ENCODE measurements around the gene SEMA3E. TPM values are rescaled to one million over a fixed set of nuclear protein-coding genes. Genes with fewer than 3 reads are reported as not detected.
"Not testable (repeated sequence)": the region's sequence is repeated elsewhere in the genome, so short reads cannot be mapped to it uniquely, and the experiment has no call there.

Gene SEMA3E
- total RNA-seq (2014; rRNA removed; shearing (Covaris generic); ENCODE audit: low replicate concordance) = 0.34 and 2.1 TPM in 2 replicates

- peak; percentile 64 for DNase-seq (ENCODE audit: low read depth)
- in situ Hi-C loops (cut with HindIII; ENCODE audit: low pct_unique_long_range_greater_than_20kb, low sequenced_read_pairs) = no loop called here
Observed at GRCh38 chr7:83648464-83649241, at the start of gene SEMA3E. Gene SEMA3E, minus strand, starts transcription at chr7:83649139.

GRCh38 chr7:83697804-83698530 lies 49.0 kb upstream of the SEMA3E start:
- in situ Hi-C loops (cut with HindIII; ENCODE audit: low pct_unique_long_range_greater_than_20kb, low sequenced_read_pairs) = no loop called here
- no peak for DNase-seq (ENCODE audit: low read depth)

GRCh38 chr7:83696101-83696500 lies 47.2 kb upstream of the SEMA3E start:
- in situ Hi-C loops (cut with HindIII; ENCODE audit: low pct_unique_long_range_greater_than_20kb, low sequenced_read_pairs) = no loop called here
- DNase-seq (ENCODE audit: low read depth) = no peak

- DNase-seq (ENCODE audit: low read depth) = no peak
- in situ Hi-C loops (cut with HindIII; ENCODE audit: low pct_unique_long_range_greater_than_20kb, low sequenced_read_pairs) = no loop called here
Observed at GRCh38 chr7:83695128-83695960, 46.4 kb upstream of the SEMA3E start.

GRCh38 chr7:83693256-83693655 lies 44.3 kb upstream of the SEMA3E start:
- DNase-seq (ENCODE audit: low read depth) = no peak
- in situ Hi-C loops (cut with HindIII; ENCODE audit: low pct_unique_long_range_greater_than_20kb, low sequenced_read_pairs) = no loop called here

- DNase-seq (ENCODE audit: low read depth) = no peak
- in situ Hi-C loops (cut with HindIII; ENCODE audit: low pct_unique_long_range_greater_than_20kb, low sequenced_read_pairs) = no loop called here
Observed at GRCh38 chr7:83691095-83691494, 42.2 kb upstream of the SEMA3E start.

GRCh38 chr7:83689855-83690254 lies 40.9 kb upstream of the SEMA3E start:
- in situ Hi-C loops (cut with HindIII; ENCODE audit: low pct_unique_long_range_greater_than_20kb, low sequenced_read_pairs) = no loop called here
- DNase-seq (ENCODE audit: low read depth) = no peak

GRCh38 chr7:83686416-83686815 lies 37.5 kb upstream of the SEMA3E start:
- no peak for DNase-seq (ENCODE audit: low read depth)
- in situ Hi-C loops (cut with HindIII; ENCODE audit: low pct_unique_long_range_greater_than_20kb, low sequenced_read_pairs) = no loop called here

GRCh38 chr7:83684928-83685327 lies 36.0 kb upstream of the SEMA3E start:
- no peak for DNase-seq (ENCODE audit: low read depth)
- in situ Hi-C loops (cut with HindIII; ENCODE audit: low pct_unique_long_range_greater_than_20kb, low sequenced_read_pairs) = no loop called here

GRCh38 chr7:83681200-83681778 lies 32.4 kb upstream of the SEMA3E start:
- in situ Hi-C loops (cut with HindIII; ENCODE audit: low pct_unique_long_range_greater_than_20kb, low sequenced_read_pairs) = no loop called here
- DNase-seq (ENCODE audit: low read depth) = peak; percentile 27

GRCh38 chr7:83677180-83677866 lies 28.4 kb upstream of the SEMA3E start:
- DNase-seq (ENCODE audit: low read depth) = peak; percentile 78
- in situ Hi-C loops (cut with HindIII; ENCODE audit: low pct_unique_long_range_greater_than_20kb, low sequenced_read_pairs) = no loop called here

- in situ Hi-C loops (cut with HindIII; ENCODE audit: low pct_unique_long_range_greater_than_20kb, low sequenced_read_pairs) = loop anchor here (25.0 kb wide), 1 partner anchor 261 kb away; no protein-coding TSS in a partner anchor
- not testable (repeated sequence) for DNase-seq (ENCODE audit: low read depth)
Observed at GRCh38 chr7:83673291-83673690, 24.4 kb upstream of the SEMA3E start.

- DNase-seq (ENCODE audit: low read depth) = no peak
Observed at GRCh38 chr7:83672157-83672556, 23.2 kb upstream of the SEMA3E start.

GRCh38 chr7:83663131-83663530 lies 14.2 kb upstream of the SEMA3E start:
- DNase-seq (ENCODE audit: low read depth) = no peak

More at GRCh38 chr7:83672157-83672556, 23.2 kb upstream of the SEMA3E start:
- in situ Hi-C loops (cut with HindIII; ENCODE audit: low pct_unique_long_range_greater_than_20kb, low sequenced_read_pairs) = loop anchor here (25.0 kb wide), 1 partner anchor 260 kb away; no protein-coding TSS in a partner anchor

GRCh38 chr7:83658126-83658525 lies 9.2 kb upstream of the SEMA3E start:
- DNase-seq (ENCODE audit: low read depth) = no peak
- in situ Hi-C loops (cut with HindIII; ENCODE audit: low pct_unique_long_range_greater_than_20kb, low sequenced_read_pairs) = loop anchor here (25.0 kb wide), 1 partner anchor 246 kb away; no protein-coding TSS in a partner anchor

More at GRCh38 chr7:83663131-83663530, 14.2 kb upstream of the SEMA3E start:
- in situ Hi-C loops (cut with HindIII; ENCODE audit: low pct_unique_long_range_greater_than_20kb, low sequenced_read_pairs) = loop anchor here (25.0 kb wide), 1 partner anchor 251 kb away; no protein-coding TSS in a partner anchor

GRCh38 chr7:83655951-83656556 lies 7.1 kb upstream of the SEMA3E start:
- in situ Hi-C loops (cut with HindIII; ENCODE audit: low pct_unique_long_range_greater_than_20kb, low sequenced_read_pairs) = loop anchor here (25.0 kb wide), 1 partner anchor 244 kb away; no protein-coding TSS in a partner anchor
- peak; percentile 23 for DNase-seq (ENCODE audit: low read depth)

GRCh38 chr7:83652481-83652880 lies 3.5 kb upstream of the SEMA3E start:
- in situ Hi-C loops (cut with HindIII; ENCODE audit: low pct_unique_long_range_greater_than_20kb, low sequenced_read_pairs) = loop anchor here (25.0 kb wide), 1 partner anchor 240 kb away; no protein-coding TSS in a partner anchor

More at GRCh38 chr7:83652481-83652880, 3.5 kb upstream of the SEMA3E start:
- no peak for DNase-seq (ENCODE audit: low read depth)
